ENCODE results near the gene PPP1R1C.

DNA sequence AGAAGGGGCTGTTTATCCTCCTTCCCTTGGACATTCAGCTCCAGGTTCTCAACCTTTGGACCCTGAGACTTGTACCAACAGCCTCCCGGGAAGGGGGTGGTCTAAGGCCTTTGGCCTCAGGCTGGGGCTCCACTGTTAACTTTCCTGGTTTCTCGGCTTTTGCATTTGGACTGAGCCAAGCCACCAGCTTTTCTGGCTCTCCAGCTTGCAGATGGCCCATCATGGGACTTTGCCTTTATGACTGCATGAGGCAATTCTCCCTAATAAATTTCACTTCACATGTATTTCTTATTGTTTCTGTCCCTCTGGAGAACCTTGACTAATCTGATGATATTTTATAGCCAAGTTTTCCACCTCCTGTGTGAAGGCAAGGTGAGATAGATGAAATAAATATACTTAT lies 180.8 kb downstream of the PPP1R1C start:
- TF ChIP-seq, protein P1, sequence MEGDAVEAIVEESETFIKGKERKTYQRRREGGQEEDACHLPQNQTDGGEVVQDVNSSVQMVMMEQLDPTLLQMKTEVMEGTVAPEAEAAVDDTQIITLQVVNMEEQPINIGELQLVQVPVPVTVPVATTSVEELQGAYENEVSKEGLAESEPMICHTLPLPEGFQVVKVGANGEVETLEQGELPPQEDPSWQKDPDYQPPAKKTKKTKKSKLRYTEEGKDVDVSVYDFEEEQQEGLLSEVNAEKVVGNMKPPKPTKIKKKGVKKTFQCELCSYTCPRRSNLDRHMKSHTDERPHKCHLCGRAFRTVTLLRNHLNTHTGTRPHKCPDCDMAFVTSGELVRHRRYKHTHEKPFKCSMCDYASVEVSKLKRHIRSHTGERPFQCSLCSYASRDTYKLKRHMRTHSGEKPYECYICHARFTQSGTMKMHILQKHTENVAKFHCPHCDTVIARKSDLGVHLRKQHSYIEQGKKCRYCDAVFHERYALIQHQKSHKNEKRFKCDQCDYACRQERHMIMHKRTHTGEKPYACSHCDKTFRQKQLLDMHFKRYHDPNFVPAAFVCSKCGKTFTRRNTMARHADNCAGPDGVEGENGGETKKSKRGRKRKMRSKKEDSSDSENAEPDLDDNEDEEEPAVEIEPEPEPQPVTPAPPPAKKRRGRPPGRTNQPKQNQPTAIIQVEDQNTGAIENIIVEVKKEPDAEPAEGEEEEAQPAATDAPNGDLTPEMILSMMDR (IDR thresholded peaks at IDR 0.05), result no peak
- no peak for TF ChIP-seq POLR2A (IDR thresholded peaks at IDR 0.05)
